Neuronal stem cell (in vitro differentiated cells): ENCODE data around the gene TPX2.

Experiments used
- DNase-seq: peaks from one replicate; pipeline ENCODE4 v3.0.0-alpha.2; 2013; ENCODE audit warnings: low spot score
- H2AFZ ChIP-seq: one replicate; pipeline ENCODE4 v1.6.1; 2013; ENCODE audit warnings: mild to moderate bottlenecking, low read length, inconsistent platforms
- H2AK5ac ChIP-seq: 2 replicates; pipeline ENCODE4 v1.6.1; 2013; ENCODE audit warnings: low read depth, mild to moderate bottlenecking, inconsistent platforms, low read length, moderate library complexity, mixed read lengths
- H2BK120ac ChIP-seq: 2 replicates; pipeline ENCODE4 v1.6.1; 2013; ENCODE audit warnings: low read depth, mild to moderate bottlenecking, inconsistent platforms, low read length, moderate library complexity, mixed read lengths
- H2BK12ac ChIP-seq: one replicate; pipeline ENCODE4 v1.6.1; 2013; ENCODE audit warnings: low read length, inconsistent platforms
- H2BK15ac ChIP-seq: 2 replicates; pipeline ENCODE4 v1.6.1; 2013; ENCODE audit warnings: mild to moderate bottlenecking, low read length, inconsistent platforms, mixed read lengths
- H2BK5ac ChIP-seq: one replicate; pipeline ENCODE4 v1.6.1; 2013; ENCODE audit warnings: inconsistent platforms, mild to moderate bottlenecking, low read length, moderate library complexity
- H3K14ac ChIP-seq: one replicate; pipeline ENCODE4 v1.6.1; 2013; ENCODE audit warnings: low read length, inconsistent platforms
- H3K18ac ChIP-seq: 2 replicates; pipeline ENCODE4 v1.6.1; 2013; ENCODE audit warnings: low read length, inconsistent platforms
- H3K23ac ChIP-seq: 2 replicates; pipeline ENCODE4 v1.6.1; 2013; ENCODE audit warnings: low read depth, mild to moderate bottlenecking, mixed read lengths, low read length, inconsistent platforms; ENCODE audit not compliant: poor library complexity
- H3K27ac ChIP-seq: replicated peaks from 3 replicates; pipeline ENCODE4 v1.5.1; 2013; ENCODE audit warnings: low read length, inconsistent platforms
- H3K27me3 ChIP-seq, 3 experiments: 2 replicates each; pipeline ENCODE4 v1.6.1; 2013; ENCODE audit warnings: low read length in 3 of 3, mild to moderate bottlenecking in 2 of 3, inconsistent platforms in 1 of 3, low read depth in 1 of 3, mixed read lengths in 1 of 3, moderate library complexity in 1 of 3; ENCODE audit not compliant: control insufficient read depth in 3 of 3, insufficient read depth in 3 of 3
- H3K36me3 ChIP-seq, 2 donors: replicated peaks in 1 of 2; 2 replicates each; pipeline ENCODE4 v1.6.1; 2013; ENCODE audit warnings: low read length in 2 of 2; ENCODE audit not compliant: control insufficient read depth in 2 of 2, insufficient read depth in 2 of 2
- H3K4ac ChIP-seq: 2 replicates; pipeline ENCODE4 v1.6.1; 2013; ENCODE audit warnings: inconsistent platforms, mild to moderate bottlenecking, low read length, moderate library complexity
- H3K4me1 ChIP-seq, 2 donors: 1 replicate in 1 of 2; 2 replicates in 1 of 2; pipeline ENCODE4 v1.6.1; 2013; ENCODE audit warnings: low read length in 2 of 2, low read depth in 1 of 2; ENCODE audit not compliant: control insufficient read depth in 2 of 2, insufficient read depth in 1 of 2
- H3K4me2 ChIP-seq: one replicate; pipeline ENCODE4 v1.6.1; 2013; ENCODE audit warnings: mild to moderate bottlenecking, low read length, inconsistent platforms; ENCODE audit not compliant: insufficient read depth, poor library complexity, severe bottlenecking
- H3K4me3 ChIP-seq, 2 donors: 2 replicates each; pipeline ENCODE4 v1.5.1; 2013; ENCODE audit warnings: low read length in 2 of 2, mild to moderate bottlenecking in 2 of 2, inconsistent platforms in 1 of 2, moderate library complexity in 1 of 2
- H3K79me1 ChIP-seq: one replicate; pipeline ENCODE4 v1.6.1; 2013; ENCODE audit warnings: low read depth, mild to moderate bottlenecking, inconsistent platforms, low read length, moderate library complexity
- H3K9ac ChIP-seq: one replicate; pipeline ENCODE4 v1.6.1; 2013; ENCODE audit warnings: mild to moderate bottlenecking, low read depth, low read length, inconsistent platforms; ENCODE audit not compliant: poor library complexity
- H3K9me3 ChIP-seq, 2 donors: replicated peaks in 1 of 2; 2 replicates each; pipeline versions ENCODE3 to v1.6.1; 2013; ENCODE audit warnings: low read length in 2 of 2, mild to moderate bottlenecking in 2 of 2, inconsistent platforms in 1 of 2, low read depth in 1 of 2, mixed read lengths in 1 of 2, moderate library complexity in 1 of 2; ENCODE audit not compliant: control insufficient read depth in 2 of 2, insufficient read depth in 1 of 2
- H4K8ac ChIP-seq: one replicate; pipeline ENCODE4 v1.6.1; 2013; ENCODE audit warnings: low read depth, mild to moderate bottlenecking, inconsistent platforms, low read length, moderate library complexity
- H4K91ac ChIP-seq: one replicate; pipeline ENCODE4 v1.6.1; 2013; ENCODE audit warnings: low read length, low read depth, mild to moderate bottlenecking, inconsistent platforms; ENCODE audit not compliant: poor library complexity
- WGBS, 2 donors: extraction: QIAGEN DNeasy Blood & Tissue Kit; methylation state at CpG; one replicate each; pipeline ENCODE4 v1.1.7; 2013; ENCODE audit warnings: missing lambda C conversion rate in 2 of 2, mixed read lengths in 1 of 2; ENCODE audit not compliant: insufficient read length in 2 of 2, insufficient replicate concordance in 1 of 2; ENCODE audit errors: extremely low coverage in 2 of 2; 5-methylcytosine and 5-hydroxymethylcytosine counted together

TPX2 gene

GRCh38 chr20:31809661-31810060, 70.6 kb downstream of the TPX2 start:
- no peak overlapping the region for H2BK12ac ChIP-seq

GRCh38 chr20:31811198-31811597, 72.1 kb downstream of the TPX2 start:
- Histone ChIP-seq H3K4me1 (peaks cover 0 to 7% of the 10 kb centered on the region in 2 donors), H2AFZ (no peak overlapping the region), H2BK120ac (no peak overlapping the region), H3K9me3 (no peaks in the 10 kb centered on the region), H2BK5ac (no peak overlapping the region), H3K23ac (no peak overlapping the region), H2BK15ac (no peak overlapping the region), H3K27ac (no peak overlapping the region), H3K4ac (no peak overlapping the region), H3K18ac (no peak overlapping the region), H3K36me3 (peaks cover 5 to 25% of the 10 kb centered on the region in 2 donors), H3K27me3 (no peaks in the 10 kb centered on the region), H3K4me2 (no peak overlapping the region), H2AK5ac (no peak overlapping the region), H3K4me3 (no peak overlapping the region), H4K8ac (no peak overlapping the region), H3K79me1 (no peaks in the 10 kb centered on the region), H3K14ac (no peak overlapping the region), H3K9ac (no peak overlapping the region), H2BK12ac (no peak overlapping the region), H4K91ac (no peak overlapping the region)
- DNase-seq: no peak
- no CpG with 5 or more reads among the region's 4 CpGs for WGBS, 2 donors

More at GRCh38 chr20:31809661-31810060, 70.6 kb downstream of the TPX2 start:
- Histone ChIP-seq H3K9ac (no peak overlapping the region), H3K18ac (no peak overlapping the region), H4K91ac (no peak overlapping the region), H3K4me3 (no peak overlapping the region), H2AK5ac (no peak overlapping the region), H2BK15ac (no peak overlapping the region), H3K9me3 (no peaks in the 10 kb centered on the region), H3K4ac (no peak overlapping the region), H3K4me1 (peaks cover 0 to 1% of the 10 kb centered on the region in 2 donors), H2AFZ (no peak overlapping the region), H3K27me3 (no peaks in the 10 kb centered on the region), H3K4me2 (no peak overlapping the region), H3K36me3 (peaks cover 5 to 39% of the 10 kb centered on the region in 2 donors), H2BK120ac (no peak overlapping the region), H3K79me1 (no peaks in the 10 kb centered on the region), H3K27ac (no peak overlapping the region), H2BK5ac (no peak overlapping the region), H3K23ac (no peak overlapping the region), H4K8ac (no peak overlapping the region), H3K14ac (no peak overlapping the region)
- DNase-seq: no peak
- no CpG with 5 or more reads among the region's 3 CpGs for WGBS, 2 donors

GRCh38 chr20:31811796-31812728, 73.0 kb downstream of the TPX2 start:
- H4K91ac ChIP-seq: no peak overlapping the region
- no peak overlapping the region for H3K4ac ChIP-seq
- H2BK120ac ChIP-seq: no peak overlapping the region
- no peaks in the 10 kb centered on the region for H3K27me3 ChIP-seq
- H3K14ac ChIP-seq: no peak overlapping the region
- no peak overlapping the region for H3K4me3 ChIP-seq
- H3K9me3 ChIP-seq: no peaks in the 10 kb centered on the region
- H2BK15ac ChIP-seq: no peak overlapping the region
- H3K4me1 ChIP-seq: peaks cover 0 to 7% of the 10 kb centered on the region in 2 donors
- H4K8ac ChIP-seq: no peak overlapping the region
- no peak overlapping the region for H3K18ac ChIP-seq
- no peak overlapping the region for H2BK12ac ChIP-seq
- H3K4me2 ChIP-seq: no peak overlapping the region
- H2BK5ac ChIP-seq: no peak overlapping the region
- peaks cover 5 to 17% of the 10 kb centered on the region in 2 donors for H3K36me3 ChIP-seq
- no CpG with 5 or more reads among the region's 15 CpGs for WGBS, 2 donors
- H3K27ac ChIP-seq: no peak overlapping the region
- H3K79me1 ChIP-seq: no peaks in the 10 kb centered on the region
- no peak overlapping the region for H3K9ac ChIP-seq
- H2AK5ac ChIP-seq: no peak overlapping the region
- no peak overlapping the region for H3K23ac ChIP-seq
- no peak for DNase-seq
- no peak overlapping the region for H2AFZ ChIP-seq

GRCh38 chr20:31813611-31814010, 74.5 kb downstream of the TPX2 start:
- Histone ChIP-seq H2BK5ac (no peak overlapping the region), H3K14ac (no peak overlapping the region), H4K91ac (no peak overlapping the region), H3K27me3 (no peaks in the 10 kb centered on the region), H3K9ac (no peak overlapping the region), H3K9me3 (no peaks in the 10 kb centered on the region), H3K4ac (no peak overlapping the region), H2BK15ac (no peak overlapping the region), H3K4me2 (no peak overlapping the region), H3K4me3 (no peak overlapping the region), H4K8ac (no peak overlapping the region), H2AK5ac (no peak overlapping the region), H3K23ac (no peak overlapping the region), H3K27ac (no peak overlapping the region), H2AFZ (no peak overlapping the region), H3K18ac (no peak overlapping the region), H2BK120ac (no peak overlapping the region), H2BK12ac (no peak overlapping the region), H3K4me1 (peaks cover 0 to 7% of the 10 kb centered on the region in 2 donors), H3K79me1 (no peaks in the 10 kb centered on the region), H3K36me3 (peaks cover 2 to 5% of the 10 kb centered on the region in 2 donors)
- DNase-seq: no peak
